COLO668 (cell line): Measurements from ENCODE around the gene TLX1.
"Not testable (repeated sequence)": the region's sequence is repeated elsewhere in the genome, so short reads cannot be mapped to it uniquely, and the experiment has no call there.

Experiments used
- DNase-seq: peaks from one replicate; lab custom pipeline; 2025; ENCODE audit not compliant: unreplicated experiment; lab: John Stamatoyannopoulos, UW

Gene TLX1

GRCh38 chr10:101146392-101147251 lies 15.5 kb downstream of the TLX1 start:
- DNase-seq = no peak

GRCh38 chr10:101151395-101151794 lies 20.3 kb downstream of the TLX1 start:
- no peak for DNase-seq

- DNase-seq = no peak
Observed at GRCh38 chr10:101152316-101152715, 21.2 kb downstream of the TLX1 start.

DNA sequence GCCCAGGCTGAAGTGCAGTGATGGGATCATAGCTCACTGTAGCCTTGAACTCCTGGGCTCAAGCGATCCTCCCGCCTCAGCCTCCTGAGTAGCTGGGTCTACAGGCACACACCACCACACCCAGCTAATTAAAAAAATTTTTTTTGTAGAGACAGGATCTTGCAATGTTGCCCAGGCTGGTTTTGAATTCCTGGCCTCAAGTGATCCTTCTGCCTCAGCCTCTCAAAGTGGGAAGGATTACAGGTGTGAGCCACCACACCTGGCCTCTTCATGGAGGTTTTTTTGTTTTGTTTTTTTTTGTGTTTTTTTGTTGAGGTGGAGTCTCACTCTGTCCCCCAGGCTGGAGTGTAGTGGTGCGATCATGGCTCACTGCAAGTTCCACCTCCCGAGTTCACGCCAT lies 23.4 kb downstream of the TLX1 start:
- not testable (repeated sequence) for DNase-seq

- no peak for DNase-seq
Observed at GRCh38 chr10:101155896-101156295, 24.8 kb downstream of the TLX1 start.

DNA sequence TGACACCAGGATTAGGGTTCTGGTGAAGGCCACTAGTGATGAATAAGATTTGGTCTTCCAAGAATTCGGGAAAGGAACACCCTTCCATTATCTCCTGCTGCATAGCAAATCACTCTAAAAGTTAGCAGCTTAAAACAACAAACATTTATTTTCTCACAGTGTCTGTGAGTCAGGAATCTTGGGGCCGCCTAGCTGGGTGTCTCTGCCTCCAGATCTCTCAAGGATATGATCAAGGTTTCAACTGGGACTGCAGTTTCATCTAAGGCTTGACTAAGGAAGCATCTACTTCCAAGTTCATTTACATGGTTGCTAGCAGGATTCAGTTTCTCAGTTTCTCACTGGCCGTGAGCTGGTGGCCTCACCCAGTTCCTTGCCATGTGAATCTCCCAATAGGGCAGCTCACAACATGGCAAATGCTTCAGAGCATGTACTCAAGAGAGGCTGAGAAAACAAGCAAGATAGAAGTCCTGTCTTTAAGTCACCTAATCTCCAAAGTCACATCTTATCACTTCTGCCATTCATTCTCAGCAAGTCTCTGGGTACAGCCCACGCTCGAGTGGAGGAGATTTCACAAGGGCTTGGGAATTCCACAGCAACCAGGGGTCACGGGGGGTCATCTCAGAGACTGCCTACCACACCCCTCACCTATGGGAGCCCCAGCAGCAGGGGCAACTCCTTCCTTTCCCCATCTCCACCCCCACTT lies 26.8 kb downstream of the TLX1 start:
- DNase-seq = no peak

GRCh38 chr10:101158459-101159058 lies 27.5 kb downstream of the TLX1 start:
- no peak for DNase-seq

DNA sequence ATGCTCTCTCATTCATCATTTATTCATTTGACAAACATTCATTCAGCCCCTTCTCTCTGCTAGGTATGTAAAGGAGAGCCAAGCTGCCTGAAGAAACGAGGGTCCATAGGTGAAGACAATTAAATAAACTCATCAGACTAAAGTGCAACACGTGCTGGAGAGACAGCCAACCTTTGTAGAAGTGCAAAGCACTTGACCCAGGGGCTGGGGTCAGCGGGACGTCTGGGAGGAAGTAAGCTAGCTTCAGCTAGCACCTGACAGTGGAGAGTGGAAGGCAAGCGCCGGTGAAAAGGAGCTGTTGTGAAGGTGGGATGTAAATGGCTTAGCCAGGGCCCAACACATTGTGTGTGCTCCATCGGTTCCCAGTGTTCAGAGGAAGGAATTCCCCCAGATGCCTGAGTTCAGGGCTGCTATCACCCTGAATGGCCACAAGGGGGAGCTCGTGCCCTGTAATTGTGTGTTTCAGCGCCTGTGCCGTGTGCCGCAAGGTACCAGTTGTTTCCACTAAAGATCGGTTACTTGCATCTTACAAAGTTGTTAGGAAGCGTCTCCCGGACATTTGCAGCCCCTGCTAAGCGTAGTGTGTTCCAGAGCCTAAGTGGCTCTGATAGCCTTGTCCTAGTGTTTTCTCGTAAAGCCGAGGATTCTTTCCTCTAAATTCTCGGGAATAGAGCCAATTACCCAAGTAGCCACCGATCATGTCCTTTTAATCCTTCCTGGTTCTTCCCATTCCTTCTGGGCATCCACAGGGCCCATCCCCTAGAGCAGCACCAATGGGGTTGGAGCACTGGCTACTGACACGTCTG lies 30.6 kb downstream of the TLX1 start:
- peak; percentile 55 for DNase-seq

DNA sequence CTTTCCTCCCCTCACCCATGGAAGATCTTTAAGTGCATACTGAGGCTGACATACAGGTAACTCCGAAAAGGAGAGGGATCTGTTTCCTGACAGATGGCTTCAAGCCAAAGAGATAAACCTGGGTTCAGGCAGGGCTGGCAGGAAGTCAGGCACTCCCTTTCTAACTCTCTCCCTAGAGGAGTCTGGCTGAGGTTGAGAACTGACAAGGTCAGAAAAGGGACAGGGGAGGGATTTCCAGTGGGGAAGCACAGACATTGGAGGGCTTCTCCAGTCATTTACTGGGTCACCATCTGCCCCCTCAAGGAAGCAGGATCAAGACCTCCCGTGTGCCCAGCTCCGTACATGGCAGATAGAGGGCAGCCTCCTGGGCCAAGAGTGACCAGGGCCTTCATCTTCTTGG lies 31.6 kb downstream of the TLX1 start:
- DNase-seq = no peak

GRCh38 chr10:101164020-101164419 lies 32.9 kb downstream of the TLX1 start:
- no peak for DNase-seq

DNA sequence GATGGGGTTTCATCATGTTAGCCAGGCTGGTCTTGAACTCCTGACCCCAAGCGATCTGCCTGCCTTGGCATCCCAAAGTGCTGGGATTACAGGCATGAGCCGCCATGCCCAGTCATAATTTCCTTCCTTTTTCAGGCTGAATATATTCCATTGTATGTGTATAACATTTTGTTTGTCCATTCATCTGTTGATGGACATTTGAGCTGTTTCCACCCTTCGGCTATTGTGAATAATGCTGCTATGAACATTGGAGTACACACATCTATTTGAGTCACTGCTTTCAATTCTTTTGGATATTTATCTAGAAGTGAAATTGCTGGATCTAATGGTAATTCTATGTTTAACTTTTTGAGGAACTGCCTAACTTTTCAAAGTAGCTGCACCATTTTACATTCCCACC lies 34.6 kb downstream of the TLX1 start:
- DNase-seq = no peak

- DNase-seq = no peak
Observed at GRCh38 chr10:101166430-101166829, 35.3 kb downstream of the TLX1 start.

GRCh38 chr10:101172741-101173140 lies 41.6 kb downstream of the TLX1 start:
- no peak for DNase-seq

DNA sequence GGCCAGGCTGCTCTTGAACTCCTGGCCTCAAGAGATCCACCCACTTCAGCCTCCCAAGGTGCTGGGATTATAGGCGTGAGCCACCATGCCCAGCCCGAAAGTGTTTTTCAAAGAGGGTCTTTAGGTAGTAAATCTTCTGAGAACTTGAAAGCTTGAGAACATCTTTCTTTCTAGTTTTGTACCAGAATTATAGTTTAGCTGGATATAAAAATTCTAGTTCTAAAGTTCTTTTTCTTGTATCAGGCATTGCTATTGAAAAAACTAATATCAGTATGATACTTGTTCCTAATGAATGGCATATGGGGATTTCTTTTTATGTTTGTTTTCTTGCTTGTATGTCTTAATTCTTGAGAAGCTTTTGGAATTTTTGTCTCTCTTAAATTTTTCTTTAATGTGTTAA lies 43.2 kb downstream of the TLX1 start:
- DNase-seq = no peak

- no peak for DNase-seq
Observed at GRCh38 chr10:101176577-101176976, 45.5 kb downstream of the TLX1 start.

DNA sequence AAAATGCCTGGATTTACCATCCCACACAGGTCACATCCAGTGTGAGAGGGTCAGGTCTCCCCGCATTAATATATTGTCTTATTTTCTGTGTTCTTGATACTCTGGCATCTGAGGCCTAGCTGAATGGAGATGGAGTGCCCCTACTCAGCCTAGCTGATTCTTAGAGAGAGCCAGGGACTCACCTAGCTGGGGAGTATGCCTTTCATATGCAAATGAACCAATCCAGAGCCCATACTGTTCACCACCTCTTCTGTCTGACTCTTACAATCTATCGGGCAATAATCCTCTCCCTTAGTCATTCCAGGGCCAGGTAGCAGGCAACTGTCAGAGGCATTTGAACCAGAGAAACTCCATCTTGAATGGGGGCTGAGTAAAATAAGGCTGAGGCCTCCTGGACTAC lies 51.8 kb downstream of the TLX1 start:
- DNase-seq = no peak

GRCh38 chr10:101183458-101184183 lies 52.5 kb downstream of the TLX1 start:
- no peak for DNase-seq
